Esophagus muscularis mucosa (tissue), 4 donors: ENCODE data around the gene C11orf24. TPM values are rescaled to one million over a fixed set of nuclear protein-coding genes. Genes with fewer than 3 reads are reported as not detected.
A peak's percentile ranks its signal among the peaks of the same experiment; 100 is the strongest.

ENCODE experiments used
- DNase-seq: peaks from one replicate; pipeline ENCODE4 v3.0.0-alpha.2; 2017; ENCODE audit errors: extremely low spot score
- H3K27ac ChIP-seq, 4 donors: fragments of 200-600 bp; sonication (generic); replicated peaks in 1 of 4; 1 replicate in 3 of 4; 2 replicates in 1 of 4; pipeline ENCODE4 v1.5.1; 2016 to 2019; ENCODE audit warnings: mild to moderate bottlenecking in 1 of 4
- H3K27me3 ChIP-seq, 4 donors: fragments of 200-600 bp; sonication (generic); one replicate each; pipeline versions ENCODE4 v1.5.1 to v1.6.0; 2016 to 2019
- H3K36me3 ChIP-seq, 4 donors: fragments of 200-600 bp; sonication (generic); one replicate each; pipeline ENCODE4 v1.5.1; 2016 to 2019
- H3K4me1 ChIP-seq, 4 donors: fragments of 200-600 bp; sonication (generic); one replicate each; pipeline ENCODE4 v1.5.1; 2016 to 2019
- H3K4me3 ChIP-seq, 4 donors: fragments of 200-600 bp; sonication (generic); 1 replicate in 2 of 4; 2 replicates in 2 of 4; pipeline ENCODE4 v1.5.1; 2016 to 2019; ENCODE audit warnings: mild to moderate bottlenecking in 4 of 4, moderate library complexity in 1 of 4
- H3K9me3 ChIP-seq, 4 donors: fragments of 200-600 bp; sonication (generic); 1 replicate in 3 of 4; 2 replicates in 1 of 4; pipeline ENCODE4 v1.5.1; 2016 to 2019
- CTCF ChIP-seq, 3 experiments: fragments of 200-600 bp in 2 of 3; fragments of 450-650 bp in 1 of 3; sonication (generic) in 2 of 3; IDR thresholded peaks; one replicate each; pipeline ENCODE4 v1.5.1; 2017 to 2019; ENCODE audit warnings: antibody characterized with exemption in 3 of 3, mild to moderate bottlenecking in 2 of 3, moderate library complexity in 1 of 3
- EP300 ChIP-seq: sonication (generic); formaldehyde crosslinking; IDR thresholded peaks from one replicate; pipeline ENCODE4 v1.6.1; 2017; ENCODE audit warnings: antibody characterized with exemption
- POLR2A ChIP-seq: fragments of 450-650 bp; IDR thresholded peaks from one replicate; pipeline ENCODE4 v1.6.1; 2017; ENCODE audit warnings: antibody characterized with exemption, moderate library complexity, mild to moderate bottlenecking, low read depth
- POLR2AphosphoS5 ChIP-seq, 2 donors: sonication (generic); formaldehyde crosslinking; IDR thresholded peaks; one replicate each; pipeline ENCODE4 v1.6.1; 2017; ENCODE audit warnings: antibody characterized with exemption in 2 of 2
- WGBS: methylation state at CpG from one replicate; pipeline ENCODE4 v1.1.5; 2018; 5-methylcytosine and 5-hydroxymethylcytosine counted together
- intact Hi-C: fragments of 100-400 bp; cut with DNase I; formaldehyde crosslinking; loops from one replicate; pipeline ENCODE4 v1.15.1; 2023
- total RNA-seq, 4 donors: library from RNA; depleted of rRNA; stranded (reverse); fragments of >200 nt; gene quantifications; one replicate each; pipeline versions ENCODE4 v1.1.0 to v1.2.1, GENCODE V29; 2016

C11orf24 gene
- total RNA-seq, 4 donors from 2014 or later = 27.0 to 41.5 (median 31.5) TPM

- Histone ChIP-seq H3K27ac (peak overlapping the region; percentile 86 to 90 (median 88)), H3K27me3 (no peaks in the 10 kb centered on the region), H3K9me3 (no peaks in the 10 kb centered on the region), H3K4me3 (peak overlapping the region; percentile 67 to 86 (median 76)), H3K36me3 (no peaks in the 10 kb centered on the region), H3K4me1 (peaks cover 34 to 43% (median 37%) of the 10 kb centered on the region in 4 donors)
- intact Hi-C loops = loop anchor here (5.0 kb wide), 2 partner anchors 39 to 86 kb away; partner anchors contain the start of gene C11orf24
- TF ChIP-seq POLR2AphosphoS5 (IDR thresholded peaks at IDR 0.05) (no peak), EP300 (no peak), CTCF (IDR thresholded peaks at IDR 0.05) (no peak), POLR2A (no peak)
- no peak for DNase-seq
- WGBS = 83% methylated on average over 25 of the region's 25 CpGs
Measured at GRCh38 chr11:68311160-68312116, 39.7 kb upstream of the C11orf24 start.

GRCh38 chr11:68309621-68310185, 37.9 kb upstream of the C11orf24 start:
- no peak for DNase-seq
- TF ChIP-seq POLR2A (no peak), CTCF (IDR thresholded peaks at IDR 0.05) (no peak), EP300 (no peak), POLR2AphosphoS5 (IDR thresholded peaks at IDR 0.05) (no peak)
- H3K4me3 ChIP-seq = no peak overlapping the region
- H3K27ac ChIP-seq = peak overlapping the region in 1 of 4 donors; percentile 14
- H3K27me3 ChIP-seq = no peaks in the 10 kb centered on the region
- intact Hi-C loops = loop anchor here (5.0 kb wide), 2 partner anchors 37 to 88 kb away; partner anchors contain the start of gene C11orf24
- WGBS = 69% methylated on average over 2 of the region's 2 CpGs
- H3K36me3 ChIP-seq = no peaks in the 10 kb centered on the region
- no peaks in the 10 kb centered on the region for H3K9me3 ChIP-seq
- peaks cover 17 to 26% (median 20%) of the 10 kb centered on the region in 4 donors for H3K4me1 ChIP-seq

GRCh38 chr11:68308068-68308467, 36.3 kb upstream of the C11orf24 start:
- H3K9me3 ChIP-seq = no peaks in the 10 kb centered on the region
- intact Hi-C loops = no loop called here
- 82% methylated on average over 11 of the region's 11 CpGs for WGBS
- H3K4me3 ChIP-seq = no peak overlapping the region
- H3K27ac ChIP-seq = peak overlapping the region in 1 of 4 donors; percentile 33
- H3K36me3 ChIP-seq = no peaks in the 10 kb centered on the region
- no peak for TF ChIP-seq POLR2AphosphoS5 (IDR thresholded peaks at IDR 0.05)
- no peaks in the 10 kb centered on the region for H3K27me3 ChIP-seq
- no peak for DNase-seq
- H3K4me1 ChIP-seq = peaks cover 3 to 9% (median 4%) of the 10 kb centered on the region in 4 donors

- Histone ChIP-seq H3K4me3 (no peak overlapping the region), H3K9me3 (no peaks in the 10 kb centered on the region), H3K27me3 (no peaks in the 10 kb centered on the region), H3K4me1 (peaks cover 0 to 9% (median 7%) of the 10 kb centered on the region in 4 donors), H3K36me3 (no peaks in the 10 kb centered on the region), H3K27ac (no peak overlapping the region)
- no peak for TF ChIP-seq POLR2A
- TF ChIP-seq POLR2AphosphoS5 (IDR thresholded peaks at IDR 0.05) = no peak
- no peak for TF ChIP-seq CTCF (IDR thresholded peaks at IDR 0.05)
- TF ChIP-seq EP300 = no peak
- DNase-seq = no peak
- intact Hi-C loops = no loop called here
- 94% methylated on average over 3 of the region's 3 CpGs for WGBS
Measured at GRCh38 chr11:68306636-68307035, 34.9 kb upstream of the C11orf24 start.
